Upper lobe of right lung (tissue), 1 donor: ENCODE data around the gene POU4F3. TPM values are rescaled to one million over a fixed set of nuclear protein-coding genes. Genes with fewer than 3 reads are reported as not detected.

Experiments
- ATAC-seq: fragments of 200-7000 bp; cut with Tn5 transposase; one replicate; pipeline ENCODE4 v1.9.1; 2020; ENCODE audit warnings: mild to moderate bottlenecking, moderate library complexity
- DNase-seq: peaks from one replicate; pipeline ENCODE4 v3.0.0-alpha.2; 2020
- H3K27ac ChIP-seq: fragments of 200-600 bp; one replicate; pipeline ENCODE4 v1.8.0; 2022
- H3K27me3 ChIP-seq: fragments of 200-600 bp; one replicate; pipeline ENCODE4 v1.8.0; 2022; ENCODE audit warnings: mild to moderate bottlenecking
- H3K36me3 ChIP-seq: fragments of 200-600 bp; one replicate; pipeline ENCODE4 v1.8.0; 2022
- H3K4me1 ChIP-seq: fragments of 200-600 bp; one replicate; pipeline ENCODE4 v1.8.0; 2022
- H3K4me3 ChIP-seq: fragments of 200-600 bp; one replicate; pipeline ENCODE4 v1.8.0; 2022; ENCODE audit warnings: mild to moderate bottlenecking
- H3K9me3 ChIP-seq: fragments of 200-600 bp; one replicate; pipeline ENCODE4 v1.8.0; 2022
- CTCF ChIP-seq: fragments of 200-600 bp; IDR thresholded peaks from one replicate; pipeline ENCODE4 v1.8.0; 2022; ENCODE audit warnings: antibody characterized with exemption
- intact Hi-C: fragments of 100-400 bp; cut with DNase I; formaldehyde crosslinking; loops from one replicate; pipeline ENCODE4 v1.11.0; 2022
- total RNA-seq: library from RNA; stranded (reverse); fragmentation: NEBNext Ultra II Directional; extraction: Animal tissue kit (Norgen Biotek cat#: 25700); gene quantifications from one replicate; pipeline ENCODE4 v1.2.1, GENCODE V29; 2021
- donor health status: DM: no; HTN: yes; CAD: no; lungs with severe emphysema.

POU4F3 gene
- total RNA-seq, 1 donor from 2014 or later, result not detected

- ATAC-seq (no peak), DNase-seq (no peak)
- intact Hi-C loops, result no loop called here
- H3K27me3 ChIP-seq, result peaks cover 89% of the 10 kb centered on the region
- H3K4me1 ChIP-seq, result peaks cover 15% of the 10 kb centered on the region
- H3K36me3 ChIP-seq, result no peaks in the 10 kb centered on the region
- H3K9me3 ChIP-seq, result no peaks in the 10 kb centered on the region
- no peak for TF ChIP-seq CTCF
- no peak overlapping the region for H3K27ac ChIP-seq
- H3K4me3 ChIP-seq, result no peak overlapping the region
These were observed 6.6 kb downstream of the POU4F3 start for GRCh38 chr5:146345240-146345577.

DNA sequence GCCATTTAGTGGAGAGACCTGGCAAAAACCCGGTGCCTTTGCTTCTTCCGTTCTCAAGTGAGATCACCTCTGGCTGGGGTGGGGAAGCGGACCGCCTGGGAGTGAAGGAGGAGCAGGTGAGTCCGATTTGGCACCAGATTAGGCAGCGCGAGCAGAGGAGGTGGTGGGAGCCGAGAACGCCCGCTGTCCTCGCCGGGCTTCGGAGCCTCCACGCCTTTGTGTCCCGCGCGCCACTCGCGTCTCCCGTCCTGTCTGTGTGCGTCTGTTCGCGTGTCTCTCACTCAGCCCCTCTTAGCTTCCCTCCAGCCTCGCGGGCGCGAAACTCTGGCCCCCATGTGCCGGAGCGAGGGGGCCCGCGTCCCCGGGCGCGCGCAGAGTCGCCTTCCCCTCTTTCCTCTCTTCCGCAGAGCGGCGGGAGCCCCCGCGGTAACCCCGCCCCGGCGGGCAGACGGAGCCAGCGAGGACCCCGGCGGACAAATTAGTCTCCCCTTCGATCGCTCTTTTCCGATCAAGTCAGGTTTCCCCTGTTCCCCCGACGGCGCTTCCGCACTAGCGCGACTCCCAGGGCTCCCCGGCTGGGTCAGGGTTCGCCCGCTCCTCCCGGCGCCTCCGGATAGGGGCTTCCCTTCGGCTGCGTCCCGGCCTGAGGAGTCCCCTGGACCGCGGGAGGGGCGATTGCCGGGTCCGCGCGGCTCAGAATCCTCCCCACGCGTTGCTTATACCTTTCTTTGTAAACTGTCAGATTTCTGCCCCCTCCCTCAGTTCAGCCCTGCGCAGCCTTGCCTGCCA is 7.1 kb downstream of the POU4F3 start:
- peaks cover 15% of the 10 kb centered on the region for H3K4me1 ChIP-seq
- peaks cover 83% of the 10 kb centered on the region for H3K27me3 ChIP-seq
- ATAC-seq (no peak), DNase-seq (no peak)
- no peak overlapping the region for H3K27ac ChIP-seq
- H3K4me3 ChIP-seq, result no peak overlapping the region
- no peak for TF ChIP-seq CTCF
- intact Hi-C loops, result no loop called here
- H3K9me3 ChIP-seq, result no peaks in the 10 kb centered on the region
- no peaks in the 10 kb centered on the region for H3K36me3 ChIP-seq

DNA sequence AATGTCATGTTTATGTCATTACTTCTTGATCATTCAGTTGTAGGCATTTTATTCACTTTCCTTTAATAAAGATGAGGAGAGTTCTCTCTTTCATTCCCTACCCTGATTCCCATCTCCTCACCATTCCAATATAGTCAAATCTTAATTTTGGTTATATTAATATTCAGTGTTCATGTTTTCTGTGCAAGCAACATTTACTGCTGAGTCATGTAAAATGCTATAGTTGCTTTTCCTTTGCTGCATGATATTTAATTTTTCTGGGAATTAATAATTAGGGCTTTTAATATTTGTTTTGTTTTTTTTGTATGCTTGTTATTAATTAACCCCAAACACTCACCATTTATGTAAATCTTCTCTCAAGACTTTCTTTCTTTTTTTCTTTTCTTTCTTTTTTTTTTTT is 18.5 kb downstream of the POU4F3 start:
- DNase-seq (no peak), ATAC-seq (no peak)
- Histone ChIP-seq H3K27me3 (peaks cover 11% of the 10 kb centered on the region), H3K27ac (no peak overlapping the region), H3K4me1 (no peaks in the 10 kb centered on the region), H3K9me3 (no peaks in the 10 kb centered on the region), H3K36me3 (no peaks in the 10 kb centered on the region), H3K4me3 (no peak overlapping the region)
- intact Hi-C loops, result no loop called here
- no peak for TF ChIP-seq CTCF

DNA sequence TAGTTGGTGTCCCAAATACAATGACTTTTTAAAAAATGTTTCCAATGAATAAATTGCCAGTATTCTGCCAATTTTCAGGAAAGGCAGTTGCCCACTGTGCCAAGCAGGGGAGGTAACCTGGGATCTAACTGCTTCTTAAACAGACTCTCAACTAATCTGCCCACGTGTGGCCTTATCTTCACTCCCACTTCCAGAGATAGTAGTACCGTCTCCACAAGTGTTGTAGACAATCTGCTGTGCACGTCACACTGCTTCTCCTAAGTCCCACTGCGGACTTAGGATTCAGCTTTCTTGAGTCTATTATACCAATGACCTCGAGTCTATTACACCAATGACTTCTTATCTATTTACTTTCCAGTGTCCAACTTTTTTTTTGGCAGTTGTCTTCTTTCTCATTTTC is 21.2 kb downstream of the POU4F3 start:
- TF ChIP-seq CTCF, result no peak
- Histone ChIP-seq H3K27me3 (peaks cover 6% of the 10 kb centered on the region), H3K9me3 (no peaks in the 10 kb centered on the region), H3K27ac (no peak overlapping the region), H3K4me3 (no peak overlapping the region), H3K36me3 (no peaks in the 10 kb centered on the region), H3K4me1 (no peaks in the 10 kb centered on the region)
- ATAC-seq, result no peak
- intact Hi-C loops, result no loop called here
- DNase-seq, result no peak

- ATAC-seq (peak; percentile 53), DNase-seq (no peak)
- Histone ChIP-seq H3K36me3 (no peaks in the 10 kb centered on the region), H3K27ac (no peak overlapping the region), H3K4me1 (no peaks in the 10 kb centered on the region), H3K4me3 (no peak overlapping the region), H3K9me3 (no peaks in the 10 kb centered on the region), H3K27me3 (peaks cover 6% of the 10 kb centered on the region)
- intact Hi-C loops, result no loop called here
- TF ChIP-seq CTCF, result no peak
These were observed 24.7 kb downstream of the POU4F3 start for GRCh38 chr5:146363161-146363874.
